NOMO-1 treated with dmso at 0.1 percent for 144 hours (cell line): Measurements from ENCODE around the gene PLEKHH1.
"Not testable (repeated sequence)": the region's sequence is repeated elsewhere in the genome, so short reads cannot be mapped to it uniquely, and the experiment has no call there.

ENCODE experiments used
- DNase-seq: peaks from one replicate; lab custom pipeline; 2025; ENCODE audit not compliant: unreplicated experiment; lab: John Stamatoyannopoulos, UW

Gene PLEKHH1

GRCh38 chr14:67579636-67580035 is 46.5 kb downstream of the PLEKHH1 start:
- DNase-seq: no peak

- DNase-seq: no peak
Observed at GRCh38 chr14:67580336-67581171, 47.5 kb downstream of the PLEKHH1 start.

- DNase-seq: no peak
Observed at GRCh38 chr14:67581643-67582042, 48.6 kb downstream of the PLEKHH1 start.

- DNase-seq: no peak
Observed at GRCh38 chr14:67582061-67582460, 49.0 kb downstream of the PLEKHH1 start.

- no peak for DNase-seq
Observed at GRCh38 chr14:67583711-67584644, 50.9 kb downstream of the PLEKHH1 start.

- DNase-seq: no peak
Observed at GRCh38 chr14:67584978-67585377, 51.9 kb downstream of the PLEKHH1 start.

- DNase-seq: no peak
Observed at GRCh38 chr14:67586369-67586768, 53.3 kb downstream of the PLEKHH1 start.

GRCh38 chr14:67589204-67589770 is 56.2 kb downstream of the PLEKHH1 start:
- DNase-seq: no peak

- DNase-seq: not testable (repeated sequence)
Observed at GRCh38 chr14:67593650-67594049, 60.6 kb downstream of the PLEKHH1 start.

- DNase-seq: no peak
Observed at GRCh38 chr14:67595392-67595791, 62.3 kb downstream of the PLEKHH1 start.

- peak; percentile 81 for DNase-seq
Observed at GRCh38 chr14:67599698-67600561, 66.8 kb downstream of the PLEKHH1 start, which contains the start of gene PIGH. PIGH (minus strand) TSS chr14:67600268; CDS start chr14:67600203, 65 bp downstream.

GRCh38 chr14:67600562-67600974 is 67.5 kb downstream of the PLEKHH1 start:
- DNase-seq: not testable (repeated sequence)

- no peak for DNase-seq
Observed at GRCh38 chr14:67602076-67602475, 69.0 kb downstream of the PLEKHH1 start.

- DNase-seq: no peak
Observed at GRCh38 chr14:67602995-67603545, 70.0 kb downstream of the PLEKHH1 start.

GRCh38 chr14:67607646-67608045 is 74.6 kb downstream of the PLEKHH1 start:
- DNase-seq: no peak

GRCh38 chr14:67609642-67610310 is 76.7 kb downstream of the PLEKHH1 start:
- no peak for DNase-seq

GRCh38 chr14:67610491-67610890 is 77.4 kb downstream of the PLEKHH1 start:
- DNase-seq: no peak

GRCh38 chr14:67618617-67619063 is 85.5 kb downstream of the PLEKHH1 start:
- peak; percentile 31 for DNase-seq

GRCh38 chr14:67619446-67620216 is 86.5 kb downstream of the PLEKHH1 start, which contains the start of gene ARG2:
ARG2 (plus strand) TSS chr14:67619920; CDS start chr14:67619978, 58 bp downstream.
- DNase-seq: peak; percentile 92
